ENCODE measurements around the gene ATP11A.

Gene ATP11A

GRCh38 chr13:112818698-112819045, 128.8 kb downstream of the ATP11A start:
- CTCF ChIA-PET: interaction anchor here (0.8 kb wide), 1 partner anchor 39 kb away, joined by 3 read pairs; no protein-coding TSS in a partner anchor
- no peak overlapping the region for H3K27ac Mint-ChIP-seq
- H3K9me3 Mint-ChIP-seq: no peaks in the 10 kb centered on the region
- H3K4me3 Mint-ChIP-seq: no peak overlapping the region
- H3K36me3 Mint-ChIP-seq: peaks cover 50% of the 10 kb centered on the region
- DNase-seq: no peak
- no peaks in the 10 kb centered on the region for H3K4me1 Mint-ChIP-seq
- no peaks in the 10 kb centered on the region for H3K27me3 Mint-ChIP-seq

GRCh38 chr13:112819111-112819510, 129.3 kb downstream of the ATP11A start:
- Mint-ChIP-seq H3K4me1 (no peaks in the 10 kb centered on the region), H3K9me3 (no peaks in the 10 kb centered on the region), H3K36me3 (peaks cover 53% of the 10 kb centered on the region), H3K27me3 (no peaks in the 10 kb centered on the region), H3K27ac (peak overlapping the region; percentile 25), H3K4me3 (no peak overlapping the region)
- no peak for DNase-seq
- CTCF ChIA-PET: interaction anchor here (0.8 kb wide), 1 partner anchor 39 kb away, joined by 3 read pairs; no protein-coding TSS in a partner anchor

GRCh38 chr13:112819816-112820215, 130.0 kb downstream of the ATP11A start:
- H3K9me3 Mint-ChIP-seq: no peaks in the 10 kb centered on the region
- H3K27ac Mint-ChIP-seq: no peak overlapping the region
- peaks cover 52% of the 10 kb centered on the region for H3K36me3 Mint-ChIP-seq
- CTCF ChIA-PET: no interaction called here
- no peaks in the 10 kb centered on the region for H3K4me1 Mint-ChIP-seq
- no peak for DNase-seq
- no peak overlapping the region for H3K4me3 Mint-ChIP-seq
- H3K27me3 Mint-ChIP-seq: no peaks in the 10 kb centered on the region

- no peaks in the 10 kb centered on the region for H3K27me3 Mint-ChIP-seq
- H3K27ac Mint-ChIP-seq: no peak overlapping the region
- H3K9me3 Mint-ChIP-seq: no peaks in the 10 kb centered on the region
- peaks cover 54% of the 10 kb centered on the region for H3K36me3 Mint-ChIP-seq
- H3K4me3 Mint-ChIP-seq: no peak overlapping the region
- CTCF ChIA-PET: interaction anchor here (1.1 kb wide), 1 partner anchor 9 kb away, joined by 3 read pairs; no protein-coding TSS in a partner anchor
- peaks cover 3% of the 10 kb centered on the region for H3K4me1 Mint-ChIP-seq
- DNase-seq: no peak
Measured at GRCh38 chr13:112820318-112820717, 130.5 kb downstream of the ATP11A start.

- CTCF ChIA-PET: interaction anchor here (1.1 kb wide), 1 partner anchor 8 kb away, joined by 3 read pairs; no protein-coding TSS in a partner anchor
- H3K4me1 Mint-ChIP-seq: peaks cover 3% of the 10 kb centered on the region
- H3K27me3 Mint-ChIP-seq: no peaks in the 10 kb centered on the region
- H3K4me3 Mint-ChIP-seq: no peak overlapping the region
- no peaks in the 10 kb centered on the region for H3K9me3 Mint-ChIP-seq
- H3K36me3 Mint-ChIP-seq: peaks cover 49% of the 10 kb centered on the region
- no peak for DNase-seq
- no peak overlapping the region for H3K27ac Mint-ChIP-seq
Measured at GRCh38 chr13:112821340-112822055, 131.7 kb downstream of the ATP11A start.

- Mint-ChIP-seq H3K27me3 (no peaks in the 10 kb centered on the region), H3K9me3 (no peaks in the 10 kb centered on the region), H3K36me3 (peaks cover 48% of the 10 kb centered on the region), H3K4me1 (peaks cover 3% of the 10 kb centered on the region), H3K27ac (no peak overlapping the region), H3K4me3 (no peak overlapping the region)
- no peak for DNase-seq
- CTCF ChIA-PET: no interaction called here
Measured at GRCh38 chr13:112822851-112823250, 133.0 kb downstream of the ATP11A start.

- H3K4me1 Mint-ChIP-seq: peaks cover 3% of the 10 kb centered on the region
- no peaks in the 10 kb centered on the region for H3K27me3 Mint-ChIP-seq
- peaks cover 39% of the 10 kb centered on the region for H3K36me3 Mint-ChIP-seq
- DNase-seq: no peak
- CTCF ChIA-PET: no interaction called here
- H3K27ac Mint-ChIP-seq: no peak overlapping the region
- H3K4me3 Mint-ChIP-seq: no peak overlapping the region
- no peaks in the 10 kb centered on the region for H3K9me3 Mint-ChIP-seq
Measured at GRCh38 chr13:112824429-112824828, 134.6 kb downstream of the ATP11A start.

GRCh38 chr13:112825071-112825470, 135.2 kb downstream of the ATP11A start:
- H3K27ac Mint-ChIP-seq: peak overlapping the region; percentile 39
- no peaks in the 10 kb centered on the region for H3K9me3 Mint-ChIP-seq
- no peaks in the 10 kb centered on the region for H3K27me3 Mint-ChIP-seq
- H3K4me3 Mint-ChIP-seq: no peak overlapping the region
- CTCF ChIA-PET: no interaction called here
- DNase-seq: no peak
- H3K4me1 Mint-ChIP-seq: peaks cover 3% of the 10 kb centered on the region
- H3K36me3 Mint-ChIP-seq: peaks cover 36% of the 10 kb centered on the region

- peaks cover 36% of the 10 kb centered on the region for H3K36me3 Mint-ChIP-seq
- CTCF ChIA-PET: no interaction called here
- no peak for DNase-seq
- H3K27me3 Mint-ChIP-seq: no peaks in the 10 kb centered on the region
- no peak overlapping the region for H3K27ac Mint-ChIP-seq
- no peak overlapping the region for H3K4me3 Mint-ChIP-seq
- no peaks in the 10 kb centered on the region for H3K9me3 Mint-ChIP-seq
- H3K4me1 Mint-ChIP-seq: peaks cover 3% of the 10 kb centered on the region
Measured at GRCh38 chr13:112825875-112826274, 136.0 kb downstream of the ATP11A start.

GRCh38 chr13:112826565-112826964, 136.7 kb downstream of the ATP11A start:
- H3K36me3 Mint-ChIP-seq: peaks cover 42% of the 10 kb centered on the region
- H3K4me3 Mint-ChIP-seq: no peak overlapping the region
- no peak overlapping the region for H3K27ac Mint-ChIP-seq
- peaks cover 3% of the 10 kb centered on the region for H3K4me1 Mint-ChIP-seq
- CTCF ChIA-PET: no interaction called here
- no peaks in the 10 kb centered on the region for H3K27me3 Mint-ChIP-seq
- no peak for DNase-seq
- H3K9me3 Mint-ChIP-seq: no peaks in the 10 kb centered on the region

- Mint-ChIP-seq H3K4me3 (no peak overlapping the region), H3K9me3 (no peaks in the 10 kb centered on the region), H3K27me3 (no peaks in the 10 kb centered on the region), H3K27ac (no peak overlapping the region), H3K36me3 (peaks cover 53% of the 10 kb centered on the region), H3K4me1 (peaks cover 3% of the 10 kb centered on the region)
- CTCF ChIA-PET: no interaction called here
- no peak for DNase-seq
Measured at GRCh38 chr13:112828082-112828699, 138.4 kb downstream of the ATP11A start.

GRCh38 chr13:112828756-112829155, 138.9 kb downstream of the ATP11A start:
- Mint-ChIP-seq H3K4me1 (peaks cover 3% of the 10 kb centered on the region), H3K27ac (no peak overlapping the region), H3K9me3 (no peaks in the 10 kb centered on the region), H3K36me3 (peaks cover 56% of the 10 kb centered on the region), H3K27me3 (no peaks in the 10 kb centered on the region), H3K4me3 (no peak overlapping the region)
- no peak for DNase-seq
- CTCF ChIA-PET: no interaction called here

- Mint-ChIP-seq H3K4me3 (no peak overlapping the region), H3K9me3 (no peaks in the 10 kb centered on the region), H3K27me3 (no peaks in the 10 kb centered on the region), H3K4me1 (no peaks in the 10 kb centered on the region), H3K36me3 (peaks cover 48% of the 10 kb centered on the region), H3K27ac (no peak overlapping the region)
- no peak for DNase-seq
- CTCF ChIA-PET: no interaction called here
Measured at GRCh38 chr13:112831196-112831595, 141.4 kb downstream of the ATP11A start.

GRCh38 chr13:112831801-112832200, 142.0 kb downstream of the ATP11A start:
- DNase-seq: no peak
- no peaks in the 10 kb centered on the region for H3K27me3 Mint-ChIP-seq
- CTCF ChIA-PET: no interaction called here
- peaks cover 51% of the 10 kb centered on the region for H3K36me3 Mint-ChIP-seq
- H3K27ac Mint-ChIP-seq: no peak overlapping the region
- no peaks in the 10 kb centered on the region for H3K4me1 Mint-ChIP-seq
- H3K4me3 Mint-ChIP-seq: no peak overlapping the region
- no peaks in the 10 kb centered on the region for H3K9me3 Mint-ChIP-seq

- Mint-ChIP-seq H3K27me3 (no peaks in the 10 kb centered on the region), H3K9me3 (no peaks in the 10 kb centered on the region), H3K4me1 (no peaks in the 10 kb centered on the region), H3K4me3 (no peak overlapping the region), H3K36me3 (peaks cover 52% of the 10 kb centered on the region), H3K27ac (no peak overlapping the region)
- CTCF ChIA-PET: no interaction called here
- DNase-seq: no peak
Measured at GRCh38 chr13:112832811-112833210, 143.0 kb downstream of the ATP11A start.
